KMS-11 (cell line): ENCODE results near the gene ELK4.

ENCODE experiments used
- H2AFZ ChIP-seq: fragments of 200-600 bp; sonication (generic); 2 replicates; pipeline ENCODE4 v1.6.1; 2016; ENCODE audit warnings: antibody characterized with exemption, mixed run types, low read depth
- H3K27ac ChIP-seq: fragments of 200-600 bp; sonication (generic); 2 replicates; pipeline ENCODE4 v1.6.1; 2016; ENCODE audit warnings: mild to moderate bottlenecking, mixed run types
- H3K27me3 ChIP-seq: fragments of 200-600 bp; sonication (generic); 2 replicates; pipeline ENCODE4 v1.6.1; 2017; ENCODE audit warnings: mild to moderate bottlenecking, low read depth, mixed run types, moderate library complexity; ENCODE audit not compliant: insufficient read depth
- H3K36me3 ChIP-seq: fragments of 200-600 bp; sonication (generic); 2 replicates; pipeline ENCODE4 v1.6.1; 2017; ENCODE audit warnings: mild to moderate bottlenecking, mixed run types; ENCODE audit not compliant: insufficient read depth
- H3K4me1 ChIP-seq: fragments of 200-600 bp; sonication (generic); 2 replicates; pipeline ENCODE4 v1.6.1; 2016; ENCODE audit warnings: mild to moderate bottlenecking, low read depth, mixed run types; ENCODE audit not compliant: poor library complexity, severe bottlenecking
- H3K4me2 ChIP-seq: fragments of 200-600 bp; sonication (generic); 2 replicates; pipeline ENCODE4 v1.7.0; 2016; ENCODE audit warnings: mild to moderate bottlenecking, mixed run types
- H3K4me3 ChIP-seq: fragments of 200-600 bp; sonication (generic); IDR thresholded peaks from 2 replicates; pipeline ENCODE4 v1.6.1; 2017; ENCODE audit warnings: low read depth, low read length, mixed read lengths; ENCODE audit not compliant: insufficient read depth
- H3K79me2 ChIP-seq: fragments of 200-600 bp; sonication (generic); 2 replicates; pipeline ENCODE4 v1.6.1; 2016; ENCODE audit warnings: low read depth, mixed run types; ENCODE audit not compliant: insufficient read depth
- H3K9ac ChIP-seq: fragments of 200-600 bp; sonication (generic); 2 replicates; pipeline ENCODE4 v1.6.1; 2016; ENCODE audit warnings: mild to moderate bottlenecking, mixed run types
- H4K20me1 ChIP-seq: fragments of 200-600 bp; sonication (generic); 2 replicates; pipeline ENCODE4 v1.6.1; 2016; ENCODE audit warnings: mild to moderate bottlenecking, mixed run types; ENCODE audit not compliant: insufficient read depth
- CTCF ChIP-seq: fragments of 200-600 bp; sonication (generic); conservative IDR thresholded peaks from 2 replicates; pipeline ENCODE4 v1.6.1; 2017; ENCODE audit warnings: low read depth, mild to moderate bottlenecking, antibody characterized with exemption, low read length, moderate library complexity, mixed read lengths

The ELK4 gene

GRCh38 chr1:205601205-205601604, 30.6 kb downstream of the ELK4 start:
- no peaks in the 10 kb centered on the region for H3K79me2 ChIP-seq
- H3K4me2 ChIP-seq: no peak overlapping the region; the same call in 1 of the 2 replicates
- H3K27me3 ChIP-seq: no peaks in the 10 kb centered on the region
- no peaks in the 10 kb centered on the region for H3K36me3 ChIP-seq
- H2AFZ ChIP-seq: no peak overlapping the region
- TF ChIP-seq CTCF: no peak
- no peak overlapping the region for H3K27ac ChIP-seq
- H4K20me1 ChIP-seq: no peaks in the 10 kb centered on the region
- H3K9ac ChIP-seq: no peak overlapping the region
- peaks cover 20% of the 10 kb centered on the region for H3K4me1 ChIP-seq
- no peak overlapping the region for H3K4me3 ChIP-seq

GRCh38 chr1:205600085-205600484, 31.7 kb downstream of the ELK4 start:
- Histone ChIP-seq H3K9ac (no peak overlapping the region), H2AFZ (no peak overlapping the region), H3K4me1 (peaks cover 20% of the 10 kb centered on the region), H3K79me2 (no peaks in the 10 kb centered on the region), H3K36me3 (no peaks in the 10 kb centered on the region), H4K20me1 (no peaks in the 10 kb centered on the region), H3K27ac (peak overlapping the region; percentile 18; the same call in 1 of the 2 replicates), H3K4me2 (peak overlapping the region; percentile 2; the same call in 1 of the 2 replicates), H3K27me3 (no peaks in the 10 kb centered on the region), H3K4me3 (no peak overlapping the region)
- 0 out of 2 replicates have a peak, but pooled peaks have one; percentile 27 for TF ChIP-seq CTCF

GRCh38 chr1:205599669-205600042, 32.2 kb downstream of the ELK4 start:
- Histone ChIP-seq H4K20me1 (no peaks in the 10 kb centered on the region), H3K36me3 (no peaks in the 10 kb centered on the region), H3K27ac (peak overlapping the region; percentile 18; the same call in 1 of the 2 replicates), H3K27me3 (no peaks in the 10 kb centered on the region), H2AFZ (no peak overlapping the region), H3K4me1 (peaks cover 20% of the 10 kb centered on the region), H3K79me2 (no peaks in the 10 kb centered on the region), H3K4me2 (no peak overlapping the region), H3K4me3 (no peak overlapping the region), H3K9ac (no peak overlapping the region)
- TF ChIP-seq CTCF: no peak

- Histone ChIP-seq H3K27me3 (no peaks in the 10 kb centered on the region), H3K4me3 (no peak overlapping the region), H3K36me3 (no peaks in the 10 kb centered on the region), H3K79me2 (no peaks in the 10 kb centered on the region), H4K20me1 (no peaks in the 10 kb centered on the region), H3K4me1 (peaks cover 20% of the 10 kb centered on the region), H3K27ac (no peak overlapping the region), H2AFZ (no peak overlapping the region), H3K9ac (no peak overlapping the region), H3K4me2 (no peak overlapping the region)
- TF ChIP-seq CTCF: no peak
Measured at GRCh38 chr1:205598841-205599668, 32.8 kb downstream of the ELK4 start.
